ENCODE data around the gene MAMLD1. TPM values are rescaled to one million over a fixed set of nuclear protein-coding genes. Genes with fewer than 3 reads are reported as not detected.
A peak's percentile ranks its signal among the peaks of the same experiment; 100 is the strongest.

MAMLD1 gene
- total and polyA plus RNA-seq, 4 experiments from 2014 or later, result 0.43 to 2.0 (median 1.3) TPM

DNA sequence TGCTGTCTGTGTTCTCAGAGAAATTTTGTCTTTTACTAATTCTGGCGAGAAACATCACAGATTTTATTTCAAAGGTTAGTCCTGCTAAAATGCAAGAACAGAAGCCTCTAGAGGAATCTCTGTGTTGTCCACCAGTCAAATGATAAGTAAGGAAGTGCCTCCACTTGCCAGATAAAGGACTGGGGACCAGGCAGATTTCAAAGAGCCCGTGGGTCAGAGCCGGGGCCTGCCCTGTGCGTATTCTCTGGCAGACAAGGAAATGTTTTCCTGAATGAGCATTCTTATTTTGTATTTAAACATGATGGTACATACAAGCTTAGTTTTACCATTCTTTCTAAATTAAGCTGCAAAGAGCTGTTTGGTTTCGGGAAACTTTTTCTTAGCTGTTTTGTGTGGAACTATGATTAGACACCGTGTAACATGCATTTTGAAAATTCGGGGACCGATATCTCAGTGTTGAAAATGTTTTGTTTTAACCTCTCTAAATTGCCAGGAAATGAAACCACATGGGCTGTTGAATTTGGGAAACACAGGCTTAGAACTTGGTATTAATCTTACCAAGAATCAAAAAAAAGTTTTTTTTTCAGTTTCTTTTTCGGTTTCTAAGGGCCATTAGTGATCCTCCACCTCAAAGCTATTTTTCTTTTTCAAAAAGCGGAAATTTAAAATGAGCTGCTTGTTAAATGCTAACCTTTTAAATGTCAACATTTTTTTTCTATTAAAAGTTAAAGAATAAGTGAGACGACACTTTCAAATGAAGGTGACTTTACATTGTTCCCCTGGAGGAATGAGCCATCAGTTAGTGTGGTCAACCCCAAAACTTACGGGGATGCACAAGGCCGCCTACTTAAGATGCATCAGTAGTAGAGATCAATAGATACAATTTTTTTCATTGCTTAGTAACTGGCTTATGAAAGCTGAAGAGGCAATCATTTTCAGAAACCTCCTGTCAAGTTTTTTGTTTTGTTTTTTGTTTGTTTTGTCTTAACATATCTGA is 115.7 kb downstream of the MAMLD1 start:
- intact Hi-C loops (cut with micrococcal nuclease), result loop anchor here (2.0 kb wide), 1 partner anchor 116 kb away; the partner anchor contains the start of gene MAMLD1
- CTCF ChIA-PET (ENCODE audit: partially characterized antibody), result interaction anchor here (0.7 to 2.5 kb wide), 7 partner anchors 8 to 205 kb away, joined by 3 to 10 read pairs (median 4); no protein-coding TSS in a partner anchor
- Mint-ChIP-seq H3K9me3 (no peaks in the 10 kb centered on the region), H3K4me1 (peaks cover 23 to 60% (median 34%) of the 10 kb centered on the region in 4 donors), H3K27ac (peak overlapping the region; percentile 85 to 96 (median 92)), H3K36me3 (no peaks in the 10 kb centered on the region), H3K4me3 (peak overlapping the region; percentile 73 to 89 (median 82)), H3K27me3 (no peaks in the 10 kb centered on the region)
- H3K4me3 ChIP-seq (ENCODE audit: low read length in 2 of 2), result peak overlapping the region in 1 of 2 donors; percentile 11
- no peaks in the 10 kb centered on the region for H3K9me3 ChIP-seq (ENCODE audit: control insufficient read depth in 1 of 2, low read length in 2 of 2)
- H3K27me3 ChIP-seq (ENCODE audit: insufficient read depth, low read length), result no peaks in the 10 kb centered on the region
- H3K27ac ChIP-seq (ENCODE audit: low read depth, low read length), result peak overlapping the region; percentile 46
- H3K4me1 ChIP-seq (ENCODE audit: insufficient read depth, low read length), result peaks cover 45% of the 10 kb centered on the region
- H3K36me3 ChIP-seq (ENCODE audit: insufficient read depth, low read length), result no peaks in the 10 kb centered on the region
- DNase-seq, result peak; percentile 18 to 43 (median 21)
- POLR2A ChIA-PET (ENCODE audit: partially characterized antibody), result interaction anchor here (0.7 to 1.7 kb wide), 4 partner anchors 97 to 118 kb away, joined by 3 to 5 read pairs (median 3); no protein-coding TSS in a partner anchor

DNA sequence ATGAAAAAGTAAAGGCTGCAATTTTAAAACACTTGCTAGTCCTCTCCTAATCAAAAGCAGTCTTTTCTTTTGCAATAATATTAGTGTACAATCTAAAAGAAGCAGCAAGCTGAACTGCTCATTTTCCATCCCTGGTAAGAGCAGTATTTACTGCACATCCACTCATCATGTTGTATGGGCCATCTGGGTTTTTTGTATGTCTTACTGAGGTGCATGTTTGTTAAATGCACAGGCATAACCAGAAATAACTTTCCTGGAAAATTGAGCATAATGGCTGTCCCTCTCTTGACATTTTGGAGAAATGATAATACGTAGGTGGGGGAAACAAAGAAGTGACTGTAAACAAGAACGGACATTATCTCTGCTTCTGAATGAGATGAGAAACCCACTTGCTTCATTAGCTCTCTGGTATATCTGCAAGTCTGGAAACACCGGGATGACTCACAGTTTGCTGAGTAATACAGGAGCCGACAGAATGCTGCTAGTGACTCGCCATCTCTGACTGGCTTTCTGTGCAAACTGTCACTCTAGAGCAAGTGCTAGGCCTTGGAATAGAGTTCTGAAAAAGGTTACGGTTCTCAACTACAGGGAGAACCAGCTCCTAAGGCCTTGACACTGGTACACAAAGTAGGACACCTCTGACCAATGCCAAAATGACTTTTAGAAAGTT is 119.6 kb downstream of the MAMLD1 start:
- no peaks in the 10 kb centered on the region for H3K36me3 Mint-ChIP-seq

DNA sequence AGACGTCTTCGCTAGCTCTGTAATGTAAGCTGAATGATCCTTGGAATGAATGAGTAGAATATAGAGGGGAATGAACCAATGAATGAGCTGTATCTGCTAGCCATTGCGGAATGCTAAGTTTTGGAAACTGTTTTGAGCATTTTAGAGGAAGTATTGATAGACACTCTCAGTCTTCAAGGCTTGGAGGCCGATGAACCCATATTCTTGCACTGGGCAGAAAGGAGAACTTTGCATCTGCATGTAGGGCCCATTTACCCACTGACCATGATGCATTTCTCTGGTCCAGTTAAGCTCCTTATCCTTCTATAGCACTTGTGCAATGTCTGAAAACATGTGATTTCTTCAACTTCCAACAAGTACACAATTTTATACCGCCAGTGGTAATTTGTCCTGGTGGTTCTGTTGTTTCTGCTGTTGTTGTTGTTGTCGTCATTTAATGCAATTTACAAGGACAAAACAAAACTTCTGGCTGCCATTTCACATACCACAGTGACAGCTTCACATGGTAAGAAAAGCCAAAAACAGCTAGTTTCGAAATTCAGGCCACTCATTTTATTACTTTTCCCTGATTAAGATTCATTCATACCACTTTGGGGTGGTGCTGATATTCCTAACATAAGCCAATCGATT is 120.4 kb downstream of the MAMLD1 start:
- POLR2A ChIA-PET (ENCODE audit: partially characterized antibody), result interaction anchor here (1.0 kb wide), 1 partner anchor 9 kb away, joined by 4 read pairs; no protein-coding TSS in a partner anchor
- Histone ChIP-seq H3K4me1 (ENCODE audit: insufficient read depth, low read length) (peaks cover 35% of the 10 kb centered on the region), H3K27me3 (ENCODE audit: insufficient read depth, low read length) (no peaks in the 10 kb centered on the region), H3K9me3 (ENCODE audit: control insufficient read depth in 1 of 2, low read length in 2 of 2) (no peaks in the 10 kb centered on the region), H3K4me3 (ENCODE audit: low read length in 2 of 2) (no peak overlapping the region), H3K36me3 (ENCODE audit: insufficient read depth, low read length) (no peaks in the 10 kb centered on the region), H3K27ac (ENCODE audit: low read depth, low read length) (no peak overlapping the region)
- H3K4me1 Mint-ChIP-seq, result peaks cover 12 to 37% (median 19%) of the 10 kb centered on the region in 4 donors
- no peaks in the 10 kb centered on the region for H3K27me3 Mint-ChIP-seq
- no peak for DNase-seq
- CTCF ChIA-PET (ENCODE audit: partially characterized antibody), result interaction anchor here (1.2 to 2.2 kb wide), 3 partner anchors 34 to 545 kb away, joined by 3 to 15 read pairs (median 3); partner anchors contain the start of gene EOLA2
- no peak overlapping the region for H3K4me3 Mint-ChIP-seq
- peak overlapping the region in 1 of 7 donors; percentile 69 for H3K27ac Mint-ChIP-seq
- no peaks in the 10 kb centered on the region for H3K9me3 Mint-ChIP-seq
- intact Hi-C loops (cut with micrococcal nuclease), result no loop called here
- H3K36me3 Mint-ChIP-seq, result no peaks in the 10 kb centered on the region

More for the DNA sequence above, 119.6 kb downstream of the MAMLD1 start:
- no peak overlapping the region for H3K4me3 Mint-ChIP-seq
- no peaks in the 10 kb centered on the region for H3K27me3 ChIP-seq (ENCODE audit: insufficient read depth, low read length)
- no peaks in the 10 kb centered on the region for H3K9me3 ChIP-seq (ENCODE audit: control insufficient read depth in 1 of 2, low read length in 2 of 2)
- H3K4me1 ChIP-seq (ENCODE audit: insufficient read depth, low read length), result peaks cover 43% of the 10 kb centered on the region
- H3K9me3 Mint-ChIP-seq, result no peaks in the 10 kb centered on the region
- H3K27me3 Mint-ChIP-seq, result no peaks in the 10 kb centered on the region
- H3K36me3 ChIP-seq (ENCODE audit: insufficient read depth, low read length), result no peaks in the 10 kb centered on the region
- ChIA-PET POLR2A (ENCODE audit: partially characterized antibody) (interaction anchor here (0.9 to 1.0 kb wide), 2 partner anchors 8 to 117 kb away, joined by 4 read pairs; no protein-coding TSS in a partner anchor), CTCF (ENCODE audit: partially characterized antibody) (interaction anchor here (1.2 to 1.4 kb wide), 2 partner anchors 33 to 544 kb away, joined by 3 read pairs; partner anchors contain the start of gene EOLA2)
- intact Hi-C loops (cut with micrococcal nuclease), result no loop called here
- no peak overlapping the region for H3K27ac ChIP-seq (ENCODE audit: low read depth, low read length)
- no peak overlapping the region for H3K4me3 ChIP-seq (ENCODE audit: low read length in 2 of 2)
- peak overlapping the region in 2 of 7 donors; percentile 69 to 73 for H3K27ac Mint-ChIP-seq
- H3K4me1 Mint-ChIP-seq, result peaks cover 18 to 45% (median 27%) of the 10 kb centered on the region in 4 donors
- DNase-seq, result peak in 1 of 5 donors; percentile 35

DNA sequence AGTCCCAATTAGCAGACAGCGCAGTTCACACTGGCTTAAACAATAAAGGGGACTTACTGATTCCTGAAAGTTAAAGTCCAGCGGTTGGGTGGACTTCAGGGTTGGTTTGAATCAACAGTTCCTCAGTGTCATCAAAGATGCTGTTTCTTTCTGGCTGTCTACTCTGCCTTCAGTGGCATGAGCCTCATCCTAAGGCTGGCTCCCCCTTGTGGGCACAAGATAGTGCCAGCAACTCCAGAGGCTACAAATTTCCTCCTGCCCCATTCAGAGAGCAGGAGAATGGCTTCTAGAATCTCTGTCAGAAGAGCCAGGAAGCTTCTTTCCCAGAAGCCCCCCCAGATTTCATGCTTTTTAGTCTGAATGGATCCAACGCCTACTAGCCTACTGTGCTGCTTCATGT is 122.9 kb downstream of the MAMLD1 start:
- peaks cover 17% of the 10 kb centered on the region for H3K4me1 ChIP-seq (ENCODE audit: insufficient read depth, low read length)
- no peak overlapping the region for H3K27ac Mint-ChIP-seq
- peak; percentile 41 to 49 (median 45) for DNase-seq
- no peaks in the 10 kb centered on the region for H3K9me3 Mint-ChIP-seq
- no peaks in the 10 kb centered on the region for H3K36me3 Mint-ChIP-seq
- CTCF ChIA-PET (ENCODE audit: partially characterized antibody), result interaction anchor here (1.0 to 2.8 kb wide), 12 partner anchors 7 to 124 kb away, joined by 3 to 15 read pairs (median 6); partner anchors contain the start of gene MAMLD1
- H3K36me3 ChIP-seq (ENCODE audit: insufficient read depth, low read length), result no peaks in the 10 kb centered on the region
- no peaks in the 10 kb centered on the region for H3K27me3 ChIP-seq (ENCODE audit: insufficient read depth, low read length)
- H3K27me3 Mint-ChIP-seq, result no peaks in the 10 kb centered on the region
- no peak overlapping the region for H3K4me3 Mint-ChIP-seq
- POLR2A ChIA-PET (ENCODE audit: partially characterized antibody), result no interaction called here
- H3K4me1 Mint-ChIP-seq, result peaks cover 0 to 14% (median 6%) of the 10 kb centered on the region in 4 donors
- no peak overlapping the region for H3K4me3 ChIP-seq (ENCODE audit: low read length in 2 of 2)
- H3K9me3 ChIP-seq (ENCODE audit: control insufficient read depth in 1 of 2, low read length in 2 of 2), result no peaks in the 10 kb centered on the region
- intact Hi-C loops (cut with micrococcal nuclease), result loop anchor here (1.0 to 5.0 kb wide), 3 partner anchors 86 to 121 kb away; no protein-coding TSS in a partner anchor
- no peak overlapping the region for H3K27ac ChIP-seq (ENCODE audit: low read depth, low read length)

DNA sequence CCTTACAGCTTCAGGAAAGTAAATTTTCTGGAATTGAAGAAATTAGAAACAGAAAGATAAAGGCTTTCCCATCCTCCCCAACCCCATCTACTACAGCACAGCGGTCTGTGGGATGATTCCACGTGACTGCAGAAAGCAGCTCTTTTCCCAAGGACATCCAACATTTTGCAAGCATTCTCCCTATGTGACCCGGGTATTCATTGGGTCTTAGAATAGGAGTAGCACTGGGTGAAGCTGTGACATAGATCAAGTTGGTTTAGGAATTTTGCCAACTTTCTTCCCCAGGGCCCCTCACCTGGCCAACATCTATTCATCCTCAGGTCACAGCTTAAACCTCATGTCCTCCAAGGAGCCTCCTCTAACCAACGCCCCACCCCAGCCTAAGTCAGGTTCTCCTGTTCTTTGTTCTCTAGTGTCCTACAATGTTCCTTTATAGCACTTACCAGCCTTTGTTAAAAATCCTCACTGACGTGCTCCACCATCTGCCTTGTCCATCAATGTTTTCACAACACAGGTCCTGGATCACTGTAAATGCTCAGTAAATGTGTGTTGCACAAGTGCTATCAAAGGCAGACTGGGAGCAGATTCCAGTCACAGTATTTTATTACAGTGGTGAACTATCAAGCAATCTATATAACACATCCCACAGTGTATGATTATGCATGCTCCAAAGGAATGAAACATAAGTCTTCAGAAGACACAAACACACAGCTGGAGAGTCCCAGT is 124.4 kb downstream of the MAMLD1 start:
- Histone ChIP-seq H3K9me3 (ENCODE audit: control insufficient read depth in 1 of 2, low read length in 2 of 2) (no peaks in the 10 kb centered on the region), H3K27ac (ENCODE audit: low read depth, low read length) (no peak overlapping the region), H3K27me3 (ENCODE audit: insufficient read depth, low read length) (no peaks in the 10 kb centered on the region), H3K4me1 (ENCODE audit: insufficient read depth, low read length) (peaks cover 15% of the 10 kb centered on the region), H3K36me3 (ENCODE audit: insufficient read depth, low read length) (no peaks in the 10 kb centered on the region), H3K4me3 (ENCODE audit: low read length in 2 of 2) (no peak overlapping the region)
- ChIA-PET POLR2A (ENCODE audit: partially characterized antibody) (no interaction called here), CTCF (ENCODE audit: partially characterized antibody) (interaction anchor here (0.7 to 2.5 kb wide), 8 partner anchors 9 to 126 kb away, joined by 3 to 7 read pairs (median 4); no protein-coding TSS in a partner anchor)
- Mint-ChIP-seq H3K27me3 (no peaks in the 10 kb centered on the region), H3K9me3 (no peaks in the 10 kb centered on the region), H3K36me3 (no peaks in the 10 kb centered on the region), H3K4me1 (peaks cover 0 to 8% (median 3%) of the 10 kb centered on the region in 4 donors), H3K27ac (no peak overlapping the region), H3K4me3 (no peak overlapping the region)
- no peak for DNase-seq
- intact Hi-C loops (cut with micrococcal nuclease), result loop anchor here (5.0 kb wide), 2 partner anchors 85 to 100 kb away; no protein-coding TSS in a partner anchor

DNA sequence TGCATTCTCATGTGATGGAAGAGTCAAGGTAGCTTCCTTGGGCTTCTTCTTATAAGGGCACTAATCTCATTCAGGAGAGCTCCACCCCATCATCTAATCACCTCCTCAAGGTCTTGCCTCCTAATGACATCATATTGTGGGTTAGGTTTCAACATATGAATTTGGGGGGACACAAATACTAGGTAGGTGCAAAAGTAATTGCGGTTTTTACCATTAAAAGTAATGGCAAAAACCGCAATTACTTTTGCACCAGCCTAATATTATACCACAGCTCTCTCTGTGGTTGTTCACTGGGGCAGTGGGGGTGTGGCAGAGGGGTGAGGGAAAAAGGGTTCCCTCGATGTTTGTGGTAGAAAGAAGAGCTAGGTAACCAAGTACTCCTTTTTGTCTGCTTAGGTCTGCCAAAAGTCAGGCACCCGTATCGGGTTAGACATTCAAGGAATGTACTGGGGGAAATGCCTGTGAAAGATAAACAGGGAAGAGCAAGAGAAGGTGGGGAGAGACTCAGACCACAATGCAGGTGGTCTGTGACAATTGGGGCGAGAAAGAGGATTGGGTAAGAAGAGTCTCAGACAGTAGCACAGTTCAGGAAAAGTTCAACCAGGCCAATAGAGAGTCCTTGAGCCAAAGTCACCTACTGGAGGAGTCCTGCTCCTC is 126.4 kb downstream of the MAMLD1 start:
- H3K4me3 ChIP-seq (ENCODE audit: low read length in 2 of 2), result no peak overlapping the region
- no peaks in the 10 kb centered on the region for H3K9me3 Mint-ChIP-seq
- no peaks in the 10 kb centered on the region for H3K9me3 ChIP-seq (ENCODE audit: control insufficient read depth in 1 of 2, low read length in 2 of 2)
- intact Hi-C loops (cut with micrococcal nuclease), result loop anchor here (5.0 kb wide), 2 partner anchors 83 to 98 kb away; no protein-coding TSS in a partner anchor
- H3K4me1 Mint-ChIP-seq, result no peaks in the 10 kb centered on the region
- H3K27ac Mint-ChIP-seq, result no peak overlapping the region
- POLR2A ChIA-PET (ENCODE audit: partially characterized antibody), result no interaction called here
- no peak for DNase-seq
- CTCF ChIA-PET (ENCODE audit: partially characterized antibody), result interaction anchor here (1.5 to 2.0 kb wide), 2 partner anchors 9 to 124 kb away, joined by 4 to 6 read pairs; no protein-coding TSS in a partner anchor
- H3K27me3 Mint-ChIP-seq, result no peaks in the 10 kb centered on the region
- H3K4me1 ChIP-seq (ENCODE audit: insufficient read depth, low read length), result peaks cover 5% of the 10 kb centered on the region
- H3K27ac ChIP-seq (ENCODE audit: low read depth, low read length), result no peak overlapping the region
- no peaks in the 10 kb centered on the region for H3K27me3 ChIP-seq (ENCODE audit: insufficient read depth, low read length)
- no peak overlapping the region for H3K4me3 Mint-ChIP-seq
- no peaks in the 10 kb centered on the region for H3K36me3 ChIP-seq (ENCODE audit: insufficient read depth, low read length)
- no peaks in the 10 kb centered on the region for H3K36me3 Mint-ChIP-seq
